Measurements from ENCODE around the gene RNU1-3.
A peak's percentile ranks its signal among the peaks of the same experiment; 100 is the strongest.
"Not testable (repeated sequence)": the region's sequence is repeated elsewhere in the genome, so short reads cannot be mapped to it uniquely, and the experiment has no call there.

RNU1-3 gene

DNA sequence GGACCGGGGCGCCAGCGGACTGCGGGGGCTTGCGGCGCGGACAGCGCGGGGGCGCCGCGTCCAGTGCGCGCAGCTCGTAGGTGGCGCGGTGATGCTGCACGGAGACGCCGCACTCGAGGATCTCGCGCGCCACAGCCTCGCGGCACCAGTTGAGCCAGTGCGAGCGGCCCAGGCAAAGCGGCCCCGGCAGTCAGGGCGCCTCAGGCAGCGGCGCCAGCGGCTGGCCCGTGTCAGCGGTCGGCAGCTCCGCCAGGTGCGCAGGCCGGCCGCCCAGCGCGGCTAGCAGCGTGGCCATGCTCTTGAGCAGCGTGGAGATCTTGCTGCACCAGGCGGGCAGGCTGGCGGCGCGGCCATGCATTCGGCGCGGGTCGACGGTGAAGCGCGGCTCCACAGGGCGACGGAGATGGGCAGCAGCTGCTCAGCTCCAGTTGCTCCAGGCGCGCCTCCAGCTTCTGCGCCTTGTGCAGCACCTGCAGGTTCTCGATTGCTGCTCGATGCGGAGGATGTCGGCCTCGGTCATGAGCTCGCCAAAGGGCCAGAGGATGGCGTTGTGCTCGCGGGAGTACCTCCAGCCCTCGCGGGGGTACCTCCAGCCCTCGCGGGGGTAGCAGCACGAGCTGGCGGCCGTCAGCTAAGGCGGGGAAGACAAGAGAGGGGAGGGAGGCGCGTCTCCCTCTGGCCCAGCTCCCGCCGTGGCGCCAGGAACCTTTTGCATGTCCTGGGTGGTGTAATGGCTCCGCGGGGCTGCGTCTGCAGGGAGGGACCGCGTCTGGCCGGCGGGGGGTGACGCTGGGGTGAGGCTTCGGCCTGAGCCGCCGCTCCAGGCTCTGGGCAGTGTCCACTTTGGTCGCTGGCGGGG, 26.9 kb upstream of the RNU1-3 start:
- DNase-seq, result not testable (repeated sequence)

DNA sequence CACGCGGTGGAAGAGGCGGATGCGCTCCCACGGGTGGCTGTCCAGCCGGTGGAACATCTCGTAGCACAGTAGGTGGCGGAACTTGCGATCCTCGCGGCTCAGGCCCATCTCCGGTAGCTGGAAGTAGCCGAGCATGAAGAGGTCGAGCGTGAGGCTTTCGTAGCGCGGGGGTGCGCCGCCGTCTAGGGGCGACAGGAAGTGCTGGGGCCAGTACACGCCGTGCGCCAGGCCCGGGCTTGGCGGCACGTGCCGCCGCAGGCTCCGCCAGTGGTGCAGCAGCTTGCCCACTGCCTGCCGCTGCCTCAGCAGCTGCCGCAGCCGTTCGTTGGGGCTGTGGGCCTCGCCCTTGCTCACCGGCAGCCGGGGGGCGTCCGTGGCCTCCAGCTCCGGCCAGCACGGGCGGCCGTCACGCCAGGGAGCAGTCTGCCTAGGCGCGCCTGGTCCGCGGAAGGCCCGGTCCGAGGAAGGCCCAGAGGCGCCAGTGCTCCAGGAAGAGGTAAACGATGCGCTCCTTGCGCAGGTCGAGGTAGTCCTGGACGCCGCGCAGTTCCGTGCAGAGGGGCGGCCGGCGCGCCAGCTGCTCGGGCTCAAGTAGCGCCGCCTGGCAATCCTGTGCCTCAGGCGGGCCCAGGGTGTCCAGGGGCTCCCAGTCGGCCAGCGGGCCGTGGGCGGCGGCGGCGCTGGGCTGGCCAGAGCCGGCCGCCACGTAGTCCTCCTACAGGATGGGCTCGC, 26.1 kb upstream of the RNU1-3 start:
- not testable (repeated sequence) for DNase-seq

DNA sequence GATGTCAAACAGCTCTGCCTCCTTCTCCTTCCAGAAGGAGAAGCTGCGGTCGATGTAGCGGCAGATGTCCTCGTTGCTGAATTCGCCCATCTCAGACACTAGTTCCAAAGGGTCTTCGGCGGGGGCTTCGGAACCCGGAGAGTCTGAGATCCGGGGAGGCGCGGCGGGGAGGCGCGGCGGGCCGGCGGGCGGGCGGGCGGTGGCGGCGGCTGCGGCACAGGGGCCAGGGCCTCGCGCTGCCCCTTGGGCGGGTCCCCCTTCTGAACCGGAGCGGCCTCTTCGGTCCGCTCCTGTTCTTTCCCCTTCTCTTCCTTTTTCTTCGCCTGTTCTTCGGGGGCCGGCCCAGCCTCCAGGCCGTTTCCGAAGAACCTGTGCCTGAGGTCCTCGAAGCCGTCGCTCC, 25.5 kb upstream of the RNU1-3 start:
- not testable (repeated sequence) for DNase-seq

DNA sequence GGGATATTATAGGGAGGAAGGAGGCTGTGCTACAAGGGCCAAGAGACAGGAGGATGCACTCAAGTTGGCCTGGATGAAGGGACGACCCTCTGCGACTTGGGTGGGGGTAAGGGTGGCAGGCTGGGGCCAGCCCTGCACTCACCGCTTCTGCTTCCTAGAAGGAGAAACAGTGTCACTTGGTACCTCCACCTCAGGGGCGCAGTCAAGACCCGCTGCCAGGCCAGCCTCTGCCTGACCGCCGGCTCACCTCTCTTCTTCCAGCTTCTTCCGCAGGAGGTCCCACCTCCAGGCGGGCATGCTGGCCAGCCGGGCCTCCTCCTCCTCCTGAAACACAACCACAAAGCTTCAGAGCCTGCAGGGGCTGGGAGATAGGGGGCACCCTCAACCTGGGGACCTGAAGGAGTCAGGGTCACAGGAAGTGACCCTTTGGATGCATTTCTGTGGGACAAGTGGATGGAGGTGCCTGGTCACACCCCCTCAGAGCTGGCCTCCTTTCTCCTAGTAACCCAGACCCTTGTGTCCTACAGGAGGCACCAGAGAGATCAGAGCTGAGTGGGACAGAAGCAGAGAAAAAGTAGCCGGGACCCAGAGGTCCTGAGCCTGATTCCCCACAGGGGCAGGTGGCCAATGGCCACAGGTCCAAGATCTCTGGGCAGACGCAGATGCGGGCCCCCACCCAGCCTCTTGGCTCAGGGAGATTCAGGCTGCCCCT, 24.4 kb upstream of the RNU1-3 start:
- not testable (repeated sequence) for DNase-seq

DNA sequence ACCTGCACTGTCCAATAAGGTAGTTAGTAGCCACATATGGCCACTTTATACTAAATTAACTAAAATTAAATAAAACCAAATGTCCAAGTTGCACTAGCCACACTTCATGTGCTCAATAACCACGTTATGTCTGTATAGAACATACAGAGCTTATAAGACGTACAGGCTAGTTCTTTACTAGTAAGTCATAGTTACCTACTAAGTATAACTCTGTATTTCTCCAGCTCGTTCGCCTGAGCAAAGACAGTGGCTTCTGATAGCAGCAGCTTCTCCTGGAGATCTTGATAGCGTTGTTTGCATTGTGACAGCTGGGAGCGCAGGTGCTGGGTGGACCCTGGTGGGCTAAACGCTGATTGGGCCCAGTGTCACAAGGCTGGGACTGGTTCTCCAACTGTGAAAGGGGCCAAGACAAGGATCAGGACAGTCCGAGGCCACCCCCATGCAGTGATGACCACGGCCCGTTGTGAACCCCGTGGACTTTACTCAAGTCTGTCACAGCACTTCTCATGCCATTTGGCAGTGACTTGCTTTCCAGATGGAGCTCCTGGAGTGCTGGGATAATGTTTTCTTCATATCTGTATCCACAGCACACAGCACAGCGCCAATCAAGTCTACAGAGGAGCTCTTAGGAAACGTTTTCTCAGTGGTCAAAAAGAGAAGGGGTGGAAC, 20.5 kb upstream of the RNU1-3 start:
- DNase-seq, result not testable (repeated sequence)

DNA sequence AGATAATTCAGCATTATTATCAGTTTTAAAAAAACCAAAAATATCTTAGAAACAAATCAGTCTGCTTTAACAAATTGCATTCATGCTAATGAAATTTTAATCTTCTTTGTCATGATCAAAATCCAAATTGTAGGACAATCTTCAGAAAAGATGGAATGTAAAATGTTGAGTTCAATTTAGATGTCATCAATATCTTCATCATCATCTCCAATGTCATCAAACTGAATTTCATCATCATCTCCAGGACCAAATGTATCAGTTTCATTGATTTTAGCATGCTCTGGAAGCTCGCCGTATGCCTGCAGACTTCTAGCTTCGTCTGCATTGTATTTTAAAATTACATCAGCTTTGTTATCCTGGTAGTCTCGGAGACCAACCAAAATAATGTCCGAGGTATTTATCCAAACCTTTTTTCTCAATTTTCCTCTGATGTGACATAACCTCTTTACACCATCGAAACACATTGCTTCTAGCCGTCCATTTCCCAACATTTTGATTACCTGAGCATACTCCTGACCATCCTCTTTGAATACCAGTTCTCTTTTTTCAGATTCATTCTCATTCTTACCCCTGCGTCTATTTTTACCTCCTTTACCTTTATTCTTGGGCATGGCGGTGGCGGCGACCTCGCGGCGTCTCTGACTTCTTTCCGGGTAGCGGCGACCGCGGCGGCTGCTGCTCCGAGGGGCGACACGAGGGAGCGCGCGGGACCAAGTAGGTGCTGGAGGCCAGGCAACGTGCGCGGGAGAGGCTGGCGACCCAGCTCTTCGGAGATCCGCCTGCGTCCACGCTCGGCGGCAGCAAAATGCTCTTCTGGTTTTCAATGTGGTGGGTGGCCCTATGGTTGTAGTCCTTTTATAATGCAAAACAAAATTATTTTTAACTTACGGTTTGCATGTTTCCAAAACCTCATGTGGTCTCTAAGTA, 19.0 kb upstream of the RNU1-3 start:
- not testable (repeated sequence) for DNase-seq

DNA sequence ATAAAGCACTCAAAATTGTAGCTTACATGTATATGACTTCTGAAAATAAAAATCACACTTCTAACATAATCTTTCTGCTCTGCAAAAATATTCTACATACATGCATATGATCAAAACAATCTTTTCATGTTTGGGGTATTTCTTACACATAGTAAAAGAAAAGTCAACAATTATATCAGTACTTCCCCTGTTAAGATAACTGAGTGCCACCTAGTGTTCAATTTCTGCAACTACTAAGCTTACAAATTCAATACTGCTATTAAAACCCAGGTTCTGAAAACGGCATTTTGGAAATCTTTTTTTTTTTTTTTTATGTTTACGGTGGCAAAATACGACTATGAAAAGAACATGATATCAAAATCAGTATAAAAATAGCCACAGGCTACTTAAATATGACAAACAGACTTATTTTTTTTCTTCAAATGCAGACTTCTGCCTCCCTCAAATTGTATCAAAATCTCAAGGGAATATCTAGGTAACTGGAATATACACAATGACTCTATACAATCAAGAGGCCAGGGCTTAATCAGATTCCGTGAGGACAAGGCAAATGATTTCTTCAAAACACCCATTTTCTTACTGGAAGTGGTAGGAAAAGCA, 18.1 kb upstream of the RNU1-3 start:
- DNase-seq, result not testable (repeated sequence)

DNA sequence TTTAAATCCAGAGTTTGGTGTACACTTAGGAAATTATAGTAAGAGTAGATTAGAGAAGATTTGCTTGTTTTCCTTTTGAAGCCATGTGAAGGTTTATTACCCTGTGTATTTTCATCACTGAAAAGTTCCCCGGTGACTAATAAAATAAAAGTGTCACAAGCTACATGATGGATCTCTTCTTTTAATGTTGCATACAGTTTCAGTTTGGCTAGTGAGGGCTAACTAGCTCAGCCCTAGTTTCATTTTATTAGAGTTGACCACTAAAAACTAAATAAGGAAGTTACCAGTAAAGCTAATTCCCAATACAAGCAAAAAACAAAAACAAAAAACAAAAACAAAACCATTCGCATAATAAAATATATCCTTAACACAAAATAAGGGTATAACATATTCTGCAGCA, 17.4 kb upstream of the RNU1-3 start:
- DNase-seq, result not testable (repeated sequence)

DNA sequence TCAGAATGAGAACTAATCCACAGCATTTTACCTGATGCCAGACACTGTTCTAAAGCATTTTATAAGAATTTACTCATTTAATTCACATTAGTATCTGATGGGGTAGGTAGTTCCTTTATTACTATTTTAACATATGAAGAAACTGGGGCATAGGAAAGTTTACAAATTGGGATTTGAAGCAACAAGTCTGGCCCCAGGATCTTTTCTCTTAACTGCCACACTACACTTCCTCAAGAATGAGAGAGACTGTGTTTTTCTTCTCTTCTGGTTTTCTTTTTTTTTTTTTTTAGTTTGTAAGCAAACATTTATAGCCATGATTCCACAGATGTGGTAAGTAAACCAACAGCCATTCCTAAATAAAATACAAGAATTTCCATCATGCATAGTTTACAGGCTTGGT, 16.1 kb upstream of the RNU1-3 start:
- DNase-seq, result not testable (repeated sequence)

DNA sequence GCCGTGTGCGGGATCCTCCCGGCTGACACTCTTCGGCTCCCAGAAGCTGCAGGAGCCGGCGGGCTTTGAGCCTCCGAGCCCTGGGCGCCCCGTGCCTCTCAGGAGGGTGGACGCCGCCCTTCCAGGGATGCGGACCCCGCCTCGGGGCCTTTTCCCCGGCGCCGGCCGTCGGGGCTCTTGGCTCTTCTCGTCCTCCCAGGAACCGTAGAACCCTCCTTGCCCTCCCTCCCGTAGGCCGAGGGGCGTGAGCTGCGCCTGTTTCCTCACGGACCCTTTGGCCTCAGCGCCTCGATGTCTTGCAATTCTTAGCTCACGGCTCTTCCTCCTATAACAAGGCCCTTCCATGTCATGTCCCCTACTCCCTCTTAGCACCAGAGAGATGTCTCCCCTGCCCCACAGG, 13.6 kb upstream of the RNU1-3 start:
- not testable (repeated sequence) for DNase-seq

DNA sequence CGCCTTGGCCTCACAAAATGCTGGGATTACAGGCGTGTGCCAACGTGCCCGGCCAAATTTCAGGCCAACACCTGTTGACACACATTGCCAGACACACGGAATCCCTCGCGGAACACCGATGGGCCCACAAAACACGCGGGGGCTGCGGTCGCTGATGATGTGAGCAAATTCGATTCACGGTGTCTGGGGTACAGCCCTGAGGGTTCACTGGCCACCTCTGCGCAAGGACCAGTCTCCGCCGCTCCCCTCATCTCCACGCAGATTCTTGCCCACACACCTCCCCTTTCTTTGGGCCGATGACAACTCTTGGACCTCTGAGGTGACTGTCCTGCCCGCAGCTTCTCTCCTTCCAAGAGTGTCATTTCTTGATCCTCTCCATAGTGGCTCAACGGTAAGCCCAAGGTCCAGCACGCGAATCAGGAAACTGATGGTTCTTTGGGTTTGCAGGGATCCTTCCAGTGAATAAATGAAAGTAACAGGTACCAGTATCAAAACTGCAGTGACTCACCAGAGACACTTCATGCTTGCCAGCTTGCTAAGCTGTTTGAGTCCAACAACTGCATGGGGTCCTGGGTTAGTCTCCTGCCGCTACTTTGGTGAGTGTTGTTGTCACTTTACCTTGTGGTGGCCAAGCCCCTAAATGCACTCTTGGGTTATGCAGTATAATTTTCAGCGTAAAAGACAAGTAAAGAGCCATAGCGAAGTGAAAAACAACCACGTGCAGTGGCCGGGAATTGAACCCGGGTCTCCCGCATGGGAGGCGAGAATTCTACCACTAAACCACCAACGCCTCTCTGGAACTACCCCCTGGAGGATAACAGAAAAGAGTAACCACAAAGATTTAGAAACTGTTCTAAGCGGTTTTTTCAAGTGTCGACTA, 11.0 kb upstream of the RNU1-3 start:
- peak; percentile 80 for DNase-seq

DNA sequence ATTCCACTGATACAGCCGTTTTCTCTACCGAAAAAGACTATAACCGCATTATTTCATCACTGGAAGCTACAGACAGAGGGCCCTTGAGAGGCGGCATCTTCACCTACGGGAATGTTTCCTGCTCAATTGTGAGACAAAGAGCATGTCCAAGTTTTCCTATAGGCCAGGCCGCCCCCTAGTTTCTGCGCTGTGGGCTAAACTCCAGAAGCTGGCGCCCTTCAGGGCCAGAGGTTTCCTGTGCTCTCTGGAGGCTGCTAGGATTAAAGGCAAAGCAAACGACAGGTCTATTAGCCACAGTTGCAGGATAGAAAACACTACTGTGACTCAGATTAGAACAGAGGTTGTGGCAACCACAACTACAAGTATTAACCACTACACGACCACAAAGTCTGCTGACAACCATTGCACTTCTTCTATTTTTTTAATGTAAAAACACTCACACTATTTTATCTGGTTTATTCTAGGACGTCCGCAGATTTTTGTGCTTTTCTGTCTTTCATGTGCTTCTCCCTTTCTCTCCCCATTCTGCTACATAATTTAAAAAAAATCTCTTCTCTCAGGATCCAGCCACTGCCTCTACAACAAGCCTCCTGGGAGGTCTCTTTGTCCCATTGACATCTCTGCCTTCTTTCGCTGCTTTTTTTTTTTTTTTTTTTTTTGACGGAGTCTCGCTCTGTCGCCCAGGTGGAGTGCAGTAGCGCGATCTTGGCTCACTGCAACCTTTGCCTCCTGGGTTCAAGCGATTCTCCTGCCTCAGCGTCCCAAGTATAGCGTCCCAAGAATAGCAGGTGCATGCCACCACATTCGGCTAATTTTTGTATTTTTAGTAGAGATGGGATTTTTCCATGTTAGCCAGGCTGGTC, 10.1 kb upstream of the RNU1-3 start:
- peak; percentile 20 for DNase-seq

DNA sequence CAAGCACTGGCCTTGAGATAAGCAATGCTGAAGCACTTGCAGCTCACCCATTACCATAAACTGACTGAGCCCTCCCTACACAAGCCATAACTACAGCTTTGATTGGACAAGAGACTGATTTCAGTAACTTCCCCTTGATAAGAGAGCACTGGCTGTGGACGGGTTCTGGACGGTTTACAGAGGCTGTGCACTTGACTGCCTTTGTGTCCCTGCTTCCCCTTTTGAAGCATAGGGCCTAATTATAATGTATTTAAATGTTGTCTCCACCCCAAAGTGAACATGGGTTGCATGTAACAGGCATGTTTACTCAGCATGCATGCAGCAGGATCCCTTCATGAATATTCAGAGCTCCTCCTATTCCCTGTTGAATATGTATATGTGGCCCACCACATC, 8.4 kb upstream of the RNU1-3 start:
- not testable (repeated sequence) for DNase-seq

DNA sequence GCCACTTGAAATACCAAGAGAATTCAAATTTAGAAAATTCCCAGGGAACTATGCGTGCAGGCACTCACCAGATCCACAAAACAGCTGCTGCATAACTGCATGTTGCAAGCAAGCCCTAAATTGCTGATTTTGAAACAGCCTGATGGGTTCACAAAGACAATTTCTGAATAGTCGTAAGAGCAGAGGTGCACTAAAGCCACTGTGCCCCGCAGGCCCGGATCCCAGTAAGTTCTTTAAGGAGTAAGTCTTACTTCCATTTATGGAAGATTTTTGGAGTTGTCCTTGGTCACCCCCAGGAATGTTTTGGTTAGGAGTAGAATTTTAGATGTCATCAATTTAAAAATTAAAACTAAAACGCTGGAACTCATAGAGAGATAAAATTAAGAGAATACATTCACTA, 7.2 kb upstream of the RNU1-3 start:
- DNase-seq, result not testable (repeated sequence)

DNA sequence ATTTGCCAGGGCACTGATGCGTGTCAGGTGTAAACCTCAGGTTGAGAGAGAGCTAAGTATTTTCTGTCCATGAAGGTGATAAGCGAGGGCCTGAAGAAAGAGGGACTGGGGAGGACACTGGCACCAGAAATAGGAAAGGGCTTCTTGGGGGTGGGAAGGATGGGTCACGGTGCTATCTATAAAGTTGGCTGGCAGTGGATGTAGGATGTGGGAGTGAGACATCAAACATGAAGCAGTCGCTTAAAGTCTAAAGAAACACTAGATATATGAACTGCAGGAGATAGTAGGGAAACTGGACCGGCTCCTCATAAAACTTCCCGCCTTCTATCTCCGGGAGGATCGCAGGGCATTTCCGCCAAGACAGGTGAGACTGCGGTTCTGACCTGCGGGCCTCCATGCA, 912 bp downstream of the RNU1-3 start:
- not testable (repeated sequence) for DNase-seq

DNA sequence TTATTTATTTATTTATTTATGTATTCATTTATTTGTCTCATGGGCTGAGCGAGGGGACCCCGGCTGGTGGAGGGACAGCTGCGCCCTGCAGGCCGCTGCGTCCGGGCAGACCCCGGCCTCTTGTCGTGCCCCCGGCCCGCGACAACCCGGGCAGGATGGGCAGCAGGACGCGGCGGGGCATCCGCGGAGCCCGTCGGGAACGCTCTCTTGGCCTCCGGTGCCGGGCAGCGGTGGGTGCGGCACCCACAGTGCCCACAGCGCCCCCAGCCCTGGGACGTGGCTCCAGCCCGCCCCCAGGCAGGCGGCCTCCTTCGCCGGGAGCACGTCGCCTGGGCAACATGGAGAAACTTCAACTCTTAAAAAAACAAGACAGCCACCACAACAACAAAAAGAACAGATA, 8.5 kb downstream of the RNU1-3 start:
- DNase-seq, result not testable (repeated sequence)

DNA sequence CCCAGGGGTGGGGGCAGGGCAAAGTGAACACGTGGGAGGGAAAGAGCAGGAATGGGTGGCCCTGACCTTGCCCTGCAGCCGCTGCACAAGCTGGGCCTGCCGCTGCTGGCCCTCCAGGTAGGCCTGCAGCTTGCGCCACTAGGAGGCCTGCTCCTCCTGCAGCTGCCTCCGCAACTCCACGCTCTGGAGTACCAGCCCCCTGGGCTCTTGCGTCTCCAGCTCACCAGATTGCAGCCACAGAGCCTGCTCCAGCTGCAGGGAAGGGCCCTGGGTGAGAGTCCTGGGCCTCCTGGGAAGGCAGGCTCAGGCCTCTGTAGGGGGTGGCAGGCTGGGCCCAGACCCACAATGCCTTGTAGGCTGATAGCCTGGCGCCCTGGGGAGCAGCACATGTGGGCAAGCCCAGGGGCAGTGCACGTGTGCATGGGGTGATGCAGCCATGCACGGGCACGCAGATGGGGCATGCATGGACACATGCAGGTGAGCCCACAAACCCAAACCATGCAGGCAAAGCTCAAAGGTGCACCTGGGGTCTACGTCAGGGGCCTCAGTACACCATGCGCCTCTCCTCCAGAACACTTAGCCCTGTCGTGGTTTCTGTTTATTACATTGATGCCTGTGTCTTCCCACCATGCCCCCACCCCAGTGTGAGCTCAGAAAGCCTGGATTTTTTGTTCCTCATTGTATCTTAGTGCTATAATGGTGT, 9.6 kb downstream of the RNU1-3 start:
- not testable (repeated sequence) for DNase-seq

DNA sequence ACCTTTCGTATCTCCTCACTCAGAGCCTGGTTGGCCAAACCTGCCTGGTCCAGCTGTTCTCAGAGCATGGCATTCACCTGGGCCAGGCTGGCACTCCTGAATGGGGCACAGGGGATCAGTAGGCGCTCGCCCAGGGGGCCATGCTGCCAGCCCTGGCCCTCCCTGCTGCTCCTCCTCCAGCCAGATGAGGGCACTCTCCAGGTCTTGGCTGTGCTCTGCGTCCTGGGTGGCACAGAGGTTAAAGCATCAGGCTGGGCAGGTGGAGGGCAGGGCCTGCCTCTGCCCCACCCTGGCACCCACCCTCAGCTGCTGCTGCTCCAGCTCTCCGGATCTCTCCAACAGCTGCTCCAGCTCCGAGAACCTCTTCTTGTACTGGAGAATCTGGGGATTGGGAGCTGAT, 10.2 kb downstream of the RNU1-3 start:
- DNase-seq, result not testable (repeated sequence)

DNA sequence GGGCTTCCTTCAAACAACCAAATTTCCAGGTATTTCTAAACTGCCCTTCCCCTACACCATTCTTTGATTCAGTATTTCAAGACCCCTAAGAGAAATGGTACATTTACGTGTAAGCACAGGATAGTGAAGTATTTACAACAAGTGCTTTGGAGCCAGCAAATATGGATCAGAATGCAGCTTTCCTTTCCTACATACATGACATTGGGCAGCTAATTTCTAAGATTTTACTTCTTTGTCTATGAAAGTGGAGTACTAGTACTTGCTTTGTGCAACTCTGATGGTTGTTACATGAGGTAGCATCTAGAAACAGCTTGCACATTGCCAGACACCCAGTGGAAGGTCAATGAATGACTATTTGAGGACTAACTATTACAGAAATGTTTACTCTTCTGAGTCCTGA, 15.2 kb downstream of the RNU1-3 start:
- DNase-seq, result peak; percentile 3
